Brain pericyte (primary cell): ENCODE measurements around the gene RBM45.

ENCODE experiments used
- DNase-seq: peaks from one replicate; pipeline ENCODE4 v3.0.0-alpha.2; 2012; ENCODE audit warnings: low read depth, low spot score

Gene RBM45

GRCh38 chr2:178160601-178161000 lies 48.4 kb downstream of the RBM45 start:
- DNase-seq = no peak

GRCh38 chr2:178163395-178163794 lies 51.2 kb downstream of the RBM45 start:
- DNase-seq = no peak

- DNase-seq = no peak
Measured at GRCh38 chr2:178163911-178164310, 51.7 kb downstream of the RBM45 start.

GRCh38 chr2:178173657-178174056 lies 61.4 kb downstream of the RBM45 start:
- no peak for DNase-seq

GRCh38 chr2:178177066-178177679 lies 64.9 kb downstream of the RBM45 start:
- no peak for DNase-seq
